HepG2 (cell line): ENCODE results near the gene PTS. TPM values are rescaled to one million over a fixed set of nuclear protein-coding genes. Genes with fewer than 3 reads are reported as not detected.

Experiments used
- KLF15 ChIP-seq: sonication (generic); formaldehyde crosslinking; IDR thresholded peaks from 2 replicates; pipeline ENCODE4 v1.8.1; 2023; ENCODE audit warnings: borderline replicate concordance, mild to moderate bottlenecking, inconsistent platforms, missing genetic modification reagents, mixed read lengths
- MLLT10 ChIP-seq: sonication (generic); formaldehyde crosslinking; IDR thresholded peaks from 2 replicates; pipeline ENCODE4 v1.4.0; 2020; ENCODE audit warnings: missing genetic modification reagents
- MTA1 ChIP-seq: sonication (generic); formaldehyde crosslinking; IDR thresholded peaks from 2 replicates; pipeline ENCODE4 v1.4.0; 2020; ENCODE audit warnings: missing genetic modification reagents, mild to moderate bottlenecking, borderline replicate concordance
- PHF20 ChIP-seq: sonication (generic); formaldehyde crosslinking; IDR thresholded peaks from 2 replicates; pipeline ENCODE4 v1.5.0; 2020; ENCODE audit warnings: mild to moderate bottlenecking, missing genetic modification reagents
- RBFOX2 ChIP-seq: fragments of 200-400 bp; formaldehyde crosslinking; IDR thresholded peaks from 2 replicates; pipeline ENCODE4 v1.6.1; 2017; ENCODE audit warnings: low read depth, mild to moderate bottlenecking, low read length
- TP53 ChIP-seq: sonication (generic); formaldehyde crosslinking; conservative IDR thresholded peaks from 2 replicates; pipeline ENCODE4 v1.4.0; 2020; ENCODE audit warnings: missing genetic modification reagents
- TSC22D2 ChIP-seq: sonication (generic); formaldehyde crosslinking; IDR thresholded peaks from 2 replicates; pipeline ENCODE4 v1.5.1; 2020; ENCODE audit warnings: missing genetic modification reagents, mild to moderate bottlenecking, borderline replicate concordance
- ZBTB38 ChIP-seq: sonication (generic); formaldehyde crosslinking; IDR thresholded peaks from 2 replicates; pipeline ENCODE4 v1.5.1; 2020; ENCODE audit warnings: mild to moderate bottlenecking, missing genetic modification reagents
- ZNF614 ChIP-seq: IDR thresholded peaks from 2 replicates; pipeline ENCODE4 v1.6.1; 2018; ENCODE audit warnings: missing biosample characterization, missing genetic modification reagents, inconsistent platforms, borderline replicate concordance
- ZNF672 ChIP-seq: sonication (generic); formaldehyde crosslinking; IDR thresholded peaks from 2 replicates; pipeline ENCODE4 v1.8.1; 2022; ENCODE audit warnings: missing genetic modification reagents
- ZNF678 ChIP-seq: sonication (generic); formaldehyde crosslinking; IDR thresholded peaks from 2 replicates; pipeline ENCODE4 v1.4.0; 2020; ENCODE audit warnings: mild to moderate bottlenecking, missing genetic modification reagents
- polyA plus RNA-seq, 8 experiments: library from polyadenylated mRNA; depleted of rRNA in 3 of 8; stranded (reverse) in 7 of 8; unstranded in 1 of 8; fragments of >200 nt; fragmentation: Illumina TruSeq in 4 of 8; extraction: Trizol in 4 of 8; gene quantifications; 2 replicates each; pipeline versions ENCODE4 v1.2.1 to v1.2.3, GENCODE V29; 2011 to 2016; ENCODE audit warnings: low read depth in 4 of 8, missing spikeins in 1 of 8, mixed read lengths in 1 of 8; ENCODE audit not compliant: insufficient read depth in 1 of 8
- total RNA-seq, 5 experiments: library from RNA; depleted of rRNA; stranded (reverse); fragments of >200 nt; fragmentation: Illumina TruSeq; extraction: Trizol; gene quantifications; 2 replicates each; pipeline ENCODE4 v1.2.3, GENCODE V29; 2016; ENCODE audit warnings: low read depth in 1 of 5
- TF ChIP-seq, protein P1 (sequence below): sonication (generic); formaldehyde crosslinking; IDR thresholded peaks from 2 replicates; pipeline ENCODE4 v1.5.0; 2020; ENCODE audit warnings: missing genetic modification reagents
- TF ChIP-seq, protein P2 (sequence below): sonication (generic); formaldehyde crosslinking; IDR thresholded peaks from 2 replicates; pipeline ENCODE4 v1.4.0; 2020; ENCODE audit warnings: mild to moderate bottlenecking, missing genetic modification reagents
- TF ChIP-seq, protein P3 (sequence below): sonication (generic); formaldehyde crosslinking; IDR thresholded peaks from 2 replicates; pipeline ENCODE4 v1.8.1; 2023; ENCODE audit warnings: mild to moderate bottlenecking, missing genetic modification reagents
- TF ChIP-seq, protein P4 (sequence below): sonication (generic); formaldehyde crosslinking; IDR thresholded peaks from 2 replicates; pipeline ENCODE4 v1.9.0; 2021; ENCODE audit warnings: missing genetic modification reagents, mild to moderate bottlenecking, borderline replicate concordance
- TF ChIP-seq, protein P5 (sequence below): IDR thresholded peaks from 2 replicates; pipeline ENCODE4 v1.6.1; 2016; ENCODE audit warnings: low read depth, control low read depth
- TF ChIP-seq, protein P6 (sequence below): IDR thresholded peaks from 2 replicates; pipeline ENCODE4 v1.6.1; 2016
- TF ChIP-seq, protein P7 (sequence below): sonication (generic); formaldehyde crosslinking; IDR thresholded peaks from 2 replicates; pipeline ENCODE4 v1.5.0; 2020; ENCODE audit warnings: missing genetic modification reagents

The PTS gene
- total and polyA plus RNA-seq, 2 of the 13 experiments (the other 11 are each of a cell fraction or from before 2014, with no cell fraction given), result 33.6 to 49.3 TPM

DNA sequence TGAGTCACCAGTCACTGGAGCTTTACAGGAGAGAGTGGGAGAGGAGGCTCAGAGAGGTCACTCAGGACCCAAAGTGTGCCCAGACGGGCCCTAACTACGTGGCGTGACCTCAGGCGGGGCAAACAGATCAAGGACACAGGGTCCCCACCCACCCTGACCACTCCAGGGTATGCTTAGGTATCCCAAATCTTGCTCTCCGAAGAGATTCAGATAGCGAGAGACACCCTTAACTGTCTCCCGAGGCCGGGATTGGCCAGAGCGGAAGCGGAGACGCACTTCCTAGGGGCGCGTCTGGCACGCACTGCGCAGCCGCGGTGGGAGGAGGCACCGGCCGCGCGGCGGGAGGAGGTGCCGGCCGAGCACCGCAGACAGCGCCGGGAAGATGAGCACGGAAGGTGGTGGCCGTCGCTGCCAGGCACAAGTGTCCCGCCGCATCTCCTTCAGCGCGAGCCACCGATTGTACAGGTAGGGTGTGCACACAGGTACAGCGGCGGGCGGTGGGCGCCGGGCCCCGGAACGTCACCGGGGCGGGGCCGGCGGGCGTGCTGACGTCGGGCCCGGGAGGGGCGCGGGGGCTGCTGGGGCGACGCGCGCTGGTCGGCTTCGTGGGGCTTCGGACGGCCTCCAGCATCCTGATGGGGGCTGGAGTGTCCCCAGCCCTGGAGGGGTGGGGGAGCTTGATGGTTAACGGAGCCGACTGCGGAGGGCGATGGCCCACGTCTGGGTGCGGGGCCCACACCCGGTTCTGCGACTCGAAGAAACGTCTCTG lies at the start of gene PTS (continued):
- TF ChIP-seq, protein P1, sequence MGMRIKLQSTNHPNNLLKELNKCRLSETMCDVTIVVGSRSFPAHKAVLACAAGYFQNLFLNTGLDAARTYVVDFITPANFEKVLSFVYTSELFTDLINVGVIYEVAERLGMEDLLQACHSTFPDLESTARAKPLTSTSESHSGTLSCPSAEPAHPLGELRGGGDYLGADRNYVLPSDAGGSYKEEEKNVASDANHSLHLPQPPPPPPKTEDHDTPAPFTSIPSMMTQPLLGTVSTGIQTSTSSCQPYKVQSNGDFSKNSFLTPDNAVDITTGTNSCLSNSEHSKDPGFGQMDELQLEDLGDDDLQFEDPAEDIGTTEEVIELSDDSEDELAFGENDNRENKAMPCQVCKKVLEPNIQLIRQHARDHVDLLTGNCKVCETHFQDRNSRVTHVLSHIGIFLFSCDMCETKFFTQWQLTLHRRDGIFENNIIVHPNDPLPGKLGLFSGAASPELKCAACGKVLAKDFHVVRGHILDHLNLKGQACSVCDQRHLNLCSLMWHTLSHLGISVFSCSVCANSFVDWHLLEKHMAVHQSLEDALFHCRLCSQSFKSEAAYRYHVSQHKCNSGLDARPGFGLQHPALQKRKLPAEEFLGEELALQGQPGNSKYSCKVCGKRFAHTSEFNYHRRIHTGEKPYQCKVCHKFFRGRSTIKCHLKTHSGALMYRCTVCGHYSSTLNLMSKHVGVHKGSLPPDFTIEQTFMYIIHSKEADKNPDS, result peak; percentile 69; the same call in 1 of the 2 replicates
- TF ChIP-seq PHF20 (CRISPR knock-in tag) (peak; percentile 82), ZNF672 (no peak), TP53 (no peak), MLLT10 (no peak), KLF15 (CRISPR knock-in tag) (no peak), TSC22D2 (CRISPR knock-in tag) (peak; percentile 52; the same call in 1 of the 2 replicates), RBFOX2 (peak; percentile 98), ZNF614 (CRISPR knock-in tag) (0 out of 2 replicates have a peak, but pooled peaks have one; percentile 67), ZBTB38 (CRISPR knock-in tag) (0 out of 2 replicates have a peak, but pooled peaks have one; percentile 37), MTA1 (no peak), ZNF678 (CRISPR knock-in tag) (0 out of 2 replicates have a peak, but pooled peaks have one; percentile 42)
- TF ChIP-seq, protein P2, sequence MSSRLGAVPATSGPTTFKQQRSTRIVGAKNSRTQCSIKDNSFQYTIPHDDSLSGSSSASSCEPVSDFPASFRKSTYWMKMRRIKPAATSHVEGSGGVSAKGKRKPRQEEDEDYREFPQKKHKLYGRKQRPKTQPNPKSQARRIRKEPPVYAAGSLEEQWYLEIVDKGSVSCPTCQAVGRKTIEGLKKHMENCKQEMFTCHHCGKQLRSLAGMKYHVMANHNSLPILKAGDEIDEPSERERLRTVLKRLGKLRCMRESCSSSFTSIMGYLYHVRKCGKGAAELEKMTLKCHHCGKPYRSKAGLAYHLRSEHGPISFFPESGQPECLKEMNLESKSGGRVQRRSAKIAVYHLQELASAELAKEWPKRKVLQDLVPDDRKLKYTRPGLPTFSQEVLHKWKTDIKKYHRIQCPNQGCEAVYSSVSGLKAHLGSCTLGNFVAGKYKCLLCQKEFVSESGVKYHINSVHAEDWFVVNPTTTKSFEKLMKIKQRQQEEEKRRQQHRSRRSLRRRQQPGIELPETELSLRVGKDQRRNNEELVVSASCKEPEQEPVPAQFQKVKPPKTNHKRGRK (CRISPR knock-in tag), result no peak
- TF ChIP-seq, protein P3, sequence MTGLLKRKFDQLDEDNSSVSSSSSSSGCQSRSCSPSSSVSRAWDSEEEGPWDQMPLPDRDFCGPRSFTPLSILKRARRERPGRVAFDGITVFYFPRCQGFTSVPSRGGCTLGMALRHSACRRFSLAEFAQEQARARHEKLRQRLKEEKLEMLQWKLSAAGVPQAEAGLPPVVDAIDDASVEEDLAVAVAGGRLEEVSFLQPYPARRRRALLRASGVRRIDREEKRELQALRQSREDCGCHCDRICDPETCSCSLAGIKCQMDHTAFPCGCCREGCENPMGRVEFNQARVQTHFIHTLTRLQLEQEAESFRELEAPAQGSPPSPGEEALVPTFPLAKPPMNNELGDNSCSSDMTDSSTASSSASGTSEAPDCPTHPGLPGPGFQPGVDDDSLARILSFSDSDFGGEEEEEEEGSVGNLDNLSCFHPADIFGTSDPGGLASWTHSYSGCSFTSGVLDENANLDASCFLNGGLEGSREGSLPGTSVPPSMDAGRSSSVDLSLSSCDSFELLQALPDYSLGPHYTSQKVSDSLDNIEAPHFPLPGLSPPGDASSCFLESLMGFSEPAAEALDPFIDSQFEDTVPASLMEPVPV (CRISPR knock-in tag), result no peak
- TF ChIP-seq, protein P4, sequence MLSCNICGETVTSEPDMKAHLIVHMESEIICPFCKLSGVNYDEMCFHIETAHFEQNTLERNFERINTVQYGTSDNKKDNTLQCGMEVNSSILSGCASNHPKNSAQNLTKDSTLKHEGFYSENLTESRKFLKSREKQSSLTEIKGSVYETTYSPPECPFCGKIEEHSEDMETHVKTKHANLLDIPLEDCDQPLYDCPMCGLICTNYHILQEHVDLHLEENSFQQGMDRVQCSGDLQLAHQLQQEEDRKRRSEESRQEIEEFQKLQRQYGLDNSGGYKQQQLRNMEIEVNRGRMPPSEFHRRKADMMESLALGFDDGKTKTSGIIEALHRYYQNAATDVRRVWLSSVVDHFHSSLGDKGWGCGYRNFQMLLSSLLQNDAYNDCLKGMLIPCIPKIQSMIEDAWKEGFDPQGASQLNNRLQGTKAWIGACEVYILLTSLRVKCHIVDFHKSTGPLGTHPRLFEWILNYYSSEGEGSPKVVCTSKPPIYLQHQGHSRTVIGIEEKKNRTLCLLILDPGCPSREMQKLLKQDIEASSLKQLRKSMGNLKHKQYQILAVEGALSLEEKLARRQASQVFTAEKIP (CRISPR knock-in tag), result no peak
- TF ChIP-seq, protein P5, sequence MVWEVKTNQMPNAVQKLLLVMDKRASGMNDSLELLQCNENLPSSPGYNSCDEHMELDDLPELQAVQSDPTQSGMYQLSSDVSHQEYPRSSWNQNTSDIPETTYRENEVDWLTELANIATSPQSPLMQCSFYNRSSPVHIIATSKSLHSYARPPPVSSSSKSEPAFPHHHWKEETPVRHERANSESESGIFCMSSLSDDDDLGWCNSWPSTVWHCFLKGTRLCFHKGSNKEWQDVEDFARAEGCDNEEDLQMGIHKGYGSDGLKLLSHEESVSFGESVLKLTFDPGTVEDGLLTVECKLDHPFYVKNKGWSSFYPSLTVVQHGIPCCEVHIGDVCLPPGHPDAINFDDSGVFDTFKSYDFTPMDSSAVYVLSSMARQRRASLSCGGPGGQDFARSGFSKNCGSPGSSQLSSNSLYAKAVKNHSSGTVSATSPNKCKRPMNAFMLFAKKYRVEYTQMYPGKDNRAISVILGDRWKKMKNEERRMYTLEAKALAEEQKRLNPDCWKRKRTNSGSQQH (CRISPR knock-in tag), result peak; percentile 70; the same call in 1 of the 2 replicates
- TF ChIP-seq, protein P6, sequence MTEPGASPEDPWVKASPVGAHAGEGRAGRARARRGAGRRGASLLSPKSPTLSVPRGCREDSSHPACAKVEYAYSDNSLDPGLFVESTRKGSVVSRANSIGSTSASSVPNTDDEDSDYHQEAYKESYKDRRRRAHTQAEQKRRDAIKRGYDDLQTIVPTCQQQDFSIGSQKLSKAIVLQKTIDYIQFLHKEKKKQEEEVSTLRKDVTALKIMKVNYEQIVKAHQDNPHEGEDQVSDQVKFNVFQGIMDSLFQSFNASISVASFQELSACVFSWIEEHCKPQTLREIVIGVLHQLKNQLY (CRISPR knock-in tag), result no peak
- TF ChIP-seq, protein P7, sequence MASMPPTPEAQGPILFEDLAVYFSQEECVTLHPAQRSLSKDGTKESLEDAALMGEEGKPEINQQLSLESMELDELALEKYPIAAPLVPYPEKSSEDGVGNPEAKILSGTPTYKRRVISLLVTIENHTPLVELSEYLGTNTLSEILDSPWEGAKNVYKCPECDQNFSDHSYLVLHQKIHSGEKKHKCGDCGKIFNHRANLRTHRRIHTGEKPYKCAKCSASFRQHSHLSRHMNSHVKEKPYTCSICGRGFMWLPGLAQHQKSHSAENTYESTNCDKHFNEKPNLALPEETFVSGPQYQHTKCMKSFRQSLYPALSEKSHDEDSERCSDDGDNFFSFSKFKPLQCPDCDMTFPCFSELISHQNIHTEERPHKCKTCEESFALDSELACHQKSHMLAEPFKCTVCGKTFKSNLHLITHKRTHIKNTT, result no peak
